ENCODE measurements around the gene MBP. TPM values are rescaled to one million over a fixed set of nuclear protein-coding genes. Genes with fewer than 3 reads are reported as not detected.

Gene MBP
- 53.7 and 54.3 TPM in 2 replicates for total RNA-seq

GRCh38 chr18:77132369-77133050 lies at the start of gene MBP:
MBP (minus strand) TSS chr18:77132783; CDS start chr18:77105261, 27,522 bp downstream.
- Mint-ChIP-seq H3K27me3 (ENCODE audit: low read depth) (no peaks in the 10 kb centered on the region), H3K36me3 (ENCODE audit: low read depth) (peaks cover 33% of the 10 kb centered on the region), H3K27ac (peak within 1 kb of the TSS; percentile 95), H3K9me3 (no peaks in the 10 kb centered on the region), H3K4me1 (ENCODE audit: low read depth) (peaks cover 56% of the 10 kb centered on the region), H3K4me3 (ENCODE audit: low read depth) (peak within 1 kb of the TSS; percentile 98)
- intact Hi-C loops (cut with micrococcal nuclease), result loop anchor here (1.0 to 10.0 kb wide), 3 partner anchors 8 to 308 kb away; partner anchors contain the start of gene ZNF236
- peak; percentile 55 for DNase-seq (ENCODE audit: low spot score)

- Mint-ChIP-seq H3K9me3 (peaks cover 4% of the 10 kb centered on the region), H3K4me3 (ENCODE audit: low read depth) (no peak overlapping the region), H3K27ac (no peak overlapping the region), H3K27me3 (ENCODE audit: low read depth) (peaks cover 4% of the 10 kb centered on the region), H3K4me1 (ENCODE audit: low read depth) (no peaks in the 10 kb centered on the region), H3K36me3 (ENCODE audit: low read depth) (no peaks in the 10 kb centered on the region)
- no peak for DNase-seq (ENCODE audit: low spot score)
- intact Hi-C loops (cut with micrococcal nuclease), result no loop called here
These were observed 49.5 kb upstream of the MBP start for GRCh38 chr18:77181950-77182707.

- Mint-ChIP-seq H3K9me3 (no peaks in the 10 kb centered on the region), H3K4me1 (ENCODE audit: low read depth) (no peaks in the 10 kb centered on the region), H3K27me3 (ENCODE audit: low read depth) (peaks cover 1% of the 10 kb centered on the region), H3K36me3 (ENCODE audit: low read depth) (no peaks in the 10 kb centered on the region), H3K4me3 (ENCODE audit: low read depth) (no peak overlapping the region), H3K27ac (no peak overlapping the region)
- intact Hi-C loops (cut with micrococcal nuclease), result no loop called here
- no peak for DNase-seq (ENCODE audit: low spot score)
These were observed 46.0 kb upstream of the MBP start for GRCh38 chr18:77178559-77178958.

GRCh38 chr18:77177009-77177408 lies 44.4 kb upstream of the MBP start:
- Mint-ChIP-seq H3K4me1 (ENCODE audit: low read depth) (no peaks in the 10 kb centered on the region), H3K27ac (no peak overlapping the region)
- intact Hi-C loops (cut with micrococcal nuclease), result no loop called here

GRCh38 chr18:77173275-77174030 lies 40.9 kb upstream of the MBP start:
- no peaks in the 10 kb centered on the region for H3K9me3 Mint-ChIP-seq
- H3K4me3 Mint-ChIP-seq (ENCODE audit: low read depth), result no peak overlapping the region
- DNase-seq (ENCODE audit: low spot score), result no peak
- H3K27me3 Mint-ChIP-seq (ENCODE audit: low read depth), result peaks cover 3% of the 10 kb centered on the region
- H3K27ac Mint-ChIP-seq, result no peak overlapping the region
- no peaks in the 10 kb centered on the region for H3K4me1 Mint-ChIP-seq (ENCODE audit: low read depth)
- intact Hi-C loops (cut with micrococcal nuclease), result no loop called here
- H3K36me3 Mint-ChIP-seq (ENCODE audit: low read depth), result no peaks in the 10 kb centered on the region

More at GRCh38 chr18:77177009-77177408, 44.4 kb upstream of the MBP start:
- H3K9me3 Mint-ChIP-seq, result no peaks in the 10 kb centered on the region
- DNase-seq (ENCODE audit: low spot score), result no peak
- H3K36me3 Mint-ChIP-seq (ENCODE audit: low read depth), result no peaks in the 10 kb centered on the region
- no peak overlapping the region for H3K4me3 Mint-ChIP-seq (ENCODE audit: low read depth)
- H3K27me3 Mint-ChIP-seq (ENCODE audit: low read depth), result no peaks in the 10 kb centered on the region

- Mint-ChIP-seq H3K27ac (no peak overlapping the region), H3K27me3 (ENCODE audit: low read depth) (peaks cover 3% of the 10 kb centered on the region), H3K4me3 (ENCODE audit: low read depth) (no peak overlapping the region), H3K4me1 (ENCODE audit: low read depth) (no peaks in the 10 kb centered on the region), H3K9me3 (no peaks in the 10 kb centered on the region), H3K36me3 (ENCODE audit: low read depth) (no peaks in the 10 kb centered on the region)
- DNase-seq (ENCODE audit: low spot score), result no peak
- intact Hi-C loops (cut with micrococcal nuclease), result no loop called here
These were observed 38.4 kb upstream of the MBP start for GRCh38 chr18:77170890-77171410.

GRCh38 chr18:77168811-77169311 lies 36.3 kb upstream of the MBP start:
- peaks cover 10% of the 10 kb centered on the region for H3K27me3 Mint-ChIP-seq (ENCODE audit: low read depth)
- no peak for DNase-seq (ENCODE audit: low spot score)
- H3K4me1 Mint-ChIP-seq (ENCODE audit: low read depth), result no peaks in the 10 kb centered on the region
- no peaks in the 10 kb centered on the region for H3K36me3 Mint-ChIP-seq (ENCODE audit: low read depth)
- H3K9me3 Mint-ChIP-seq, result no peaks in the 10 kb centered on the region
- intact Hi-C loops (cut with micrococcal nuclease), result no loop called here
- no peak overlapping the region for H3K27ac Mint-ChIP-seq
- no peak overlapping the region for H3K4me3 Mint-ChIP-seq (ENCODE audit: low read depth)

GRCh38 chr18:77167251-77167650 lies 34.7 kb upstream of the MBP start:
- Mint-ChIP-seq H3K27ac (no peak overlapping the region), H3K36me3 (ENCODE audit: low read depth) (no peaks in the 10 kb centered on the region), H3K27me3 (ENCODE audit: low read depth) (peaks cover 10% of the 10 kb centered on the region), H3K4me3 (ENCODE audit: low read depth) (no peak overlapping the region), H3K4me1 (ENCODE audit: low read depth) (no peaks in the 10 kb centered on the region), H3K9me3 (no peaks in the 10 kb centered on the region)
- intact Hi-C loops (cut with micrococcal nuclease), result no loop called here
- DNase-seq (ENCODE audit: low spot score), result no peak

GRCh38 chr18:77166523-77166922 lies 33.9 kb upstream of the MBP start:
- no peaks in the 10 kb centered on the region for H3K4me1 Mint-ChIP-seq (ENCODE audit: low read depth)
- DNase-seq (ENCODE audit: low spot score), result no peak
- intact Hi-C loops (cut with micrococcal nuclease), result no loop called here
- H3K9me3 Mint-ChIP-seq, result no peaks in the 10 kb centered on the region
- H3K27ac Mint-ChIP-seq, result no peak overlapping the region
- H3K36me3 Mint-ChIP-seq (ENCODE audit: low read depth), result no peaks in the 10 kb centered on the region
- H3K4me3 Mint-ChIP-seq (ENCODE audit: low read depth), result no peak overlapping the region
- H3K27me3 Mint-ChIP-seq (ENCODE audit: low read depth), result peaks cover 10% of the 10 kb centered on the region

GRCh38 chr18:77165503-77166188 lies 33.1 kb upstream of the MBP start:
- Mint-ChIP-seq H3K9me3 (no peaks in the 10 kb centered on the region), H3K36me3 (ENCODE audit: low read depth) (no peaks in the 10 kb centered on the region), H3K4me3 (ENCODE audit: low read depth) (no peak overlapping the region), H3K27me3 (ENCODE audit: low read depth) (peaks cover 9% of the 10 kb centered on the region), H3K4me1 (ENCODE audit: low read depth) (peaks cover 3% of the 10 kb centered on the region), H3K27ac (no peak overlapping the region)
- intact Hi-C loops (cut with micrococcal nuclease), result no loop called here
- DNase-seq (ENCODE audit: low spot score), result no peak

- Mint-ChIP-seq H3K27me3 (ENCODE audit: low read depth) (peaks cover 14% of the 10 kb centered on the region), H3K4me3 (ENCODE audit: low read depth) (no peak overlapping the region), H3K9me3 (no peaks in the 10 kb centered on the region), H3K27ac (no peak overlapping the region), H3K36me3 (ENCODE audit: low read depth) (no peaks in the 10 kb centered on the region), H3K4me1 (ENCODE audit: low read depth) (peaks cover 5% of the 10 kb centered on the region)
- intact Hi-C loops (cut with micrococcal nuclease), result no loop called here
- DNase-seq (ENCODE audit: low spot score), result no peak
These were observed 32.3 kb upstream of the MBP start for GRCh38 chr18:77164763-77165485.

- Mint-ChIP-seq H3K9me3 (no peaks in the 10 kb centered on the region), H3K27ac (no peak overlapping the region), H3K36me3 (ENCODE audit: low read depth) (no peaks in the 10 kb centered on the region), H3K4me3 (ENCODE audit: low read depth) (no peak overlapping the region), H3K4me1 (ENCODE audit: low read depth) (peaks cover 5% of the 10 kb centered on the region), H3K27me3 (ENCODE audit: low read depth) (peaks cover 16% of the 10 kb centered on the region)
- intact Hi-C loops (cut with micrococcal nuclease), result no loop called here
- DNase-seq (ENCODE audit: low spot score), result no peak
These were observed 31.4 kb upstream of the MBP start for GRCh38 chr18:77164026-77164425.
